Mononuclear cell (primary cell): Measurements from ENCODE around the gene MOB1B. TPM values are rescaled to one million over a fixed set of nuclear protein-coding genes. Genes with fewer than 3 reads are reported as not detected.

Experiments
- H3K27me3 ChIP-seq: 2 replicates; pipeline ENCODE4 v1.6.0; 2011; ENCODE audit warnings: low read length, control low read depth; ENCODE audit not compliant: insufficient read depth
- H3K4me1 ChIP-seq: 2 replicates; pipeline ENCODE4 v1.5.1; 2011; ENCODE audit warnings: mild to moderate bottlenecking, low read length, control low read depth; ENCODE audit not compliant: insufficient read depth
- H3K4me3 ChIP-seq: 2 replicates; pipeline ENCODE4 v1.5.1; 2011; ENCODE audit warnings: mild to moderate bottlenecking, low read length, moderate library complexity
- H3K9me3 ChIP-seq: 2 replicates; pipeline ENCODE4 v1.5.1; 2011; ENCODE audit warnings: low read depth, mild to moderate bottlenecking, control low read depth, low read length
- total RNA-seq: library from RNA; depleted of rRNA; stranded (reverse); fragments of >200 nt; gene quantifications from one replicate; pipeline ENCODE4 v1.2.3, GENCODE V29; 2012

Gene MOB1B
- 12.1 TPM for total RNA-seq

- no peaks in the 10 kb centered on the region for H3K9me3 ChIP-seq
- H3K4me1 ChIP-seq = peaks cover 21% of the 10 kb centered on the region
- no peaks in the 10 kb centered on the region for H3K27me3 ChIP-seq
- H3K4me3 ChIP-seq = peak within 1 kb of the TSS; percentile 71
Measured at GRCh38 chr4:70901984-70902576, at the start of gene MOB1B. Gene MOB1B (plus strand): TSS chr4:70902369. CDS start chr4:70902537, 168 bp downstream.

DNA sequence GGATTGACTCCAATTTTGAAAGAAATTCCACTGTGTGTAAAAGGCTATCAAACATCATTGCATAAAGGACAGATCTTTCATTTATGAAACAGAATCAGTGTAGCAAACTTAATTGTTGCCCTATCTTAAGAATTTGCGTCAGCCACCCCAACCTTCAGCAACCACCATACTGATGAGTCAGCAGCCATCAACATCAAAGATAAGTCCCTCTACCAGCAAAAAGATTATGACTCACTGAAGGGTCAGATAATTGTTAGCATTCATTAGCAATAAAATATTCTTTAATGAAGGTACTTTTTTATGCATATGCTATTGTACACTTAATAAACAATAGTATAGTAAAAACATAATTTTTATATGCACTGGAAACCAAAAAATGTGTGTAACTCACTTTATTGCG, 46.7 kb upstream of the MOB1B start:
- Histone ChIP-seq H3K4me1 (no peaks in the 10 kb centered on the region), H3K27me3 (no peaks in the 10 kb centered on the region), H3K9me3 (no peaks in the 10 kb centered on the region), H3K4me3 (no peak overlapping the region)

DNA sequence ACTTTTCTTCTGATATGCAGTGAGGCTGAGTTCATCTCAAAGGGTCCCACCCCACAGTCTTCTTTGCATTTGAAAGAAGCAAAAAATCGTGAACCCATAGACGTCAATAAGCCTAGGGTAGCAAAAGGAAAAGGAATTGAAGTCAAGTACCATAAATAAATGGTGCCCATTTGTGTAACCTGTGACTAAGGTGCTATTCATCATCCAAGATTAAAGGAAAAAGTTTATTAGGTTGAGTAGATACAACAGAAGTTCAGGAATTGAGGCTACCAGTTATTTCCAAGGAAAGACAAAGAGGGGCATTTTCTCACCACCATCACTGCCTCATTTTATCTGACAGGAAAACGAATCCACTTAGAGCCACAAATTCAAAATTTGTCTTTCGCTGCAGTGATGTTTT, 43.7 kb upstream of the MOB1B start:
- H3K27me3 ChIP-seq = no peaks in the 10 kb centered on the region
- H3K4me1 ChIP-seq = no peaks in the 10 kb centered on the region
- no peaks in the 10 kb centered on the region for H3K9me3 ChIP-seq
- H3K4me3 ChIP-seq = no peak overlapping the region

GRCh38 chr4:70859066-70859465, 43.1 kb upstream of the MOB1B start:
- no peak overlapping the region for H3K4me3 ChIP-seq
- no peaks in the 10 kb centered on the region for H3K4me1 ChIP-seq
- no peaks in the 10 kb centered on the region for H3K27me3 ChIP-seq
- no peaks in the 10 kb centered on the region for H3K9me3 ChIP-seq

DNA sequence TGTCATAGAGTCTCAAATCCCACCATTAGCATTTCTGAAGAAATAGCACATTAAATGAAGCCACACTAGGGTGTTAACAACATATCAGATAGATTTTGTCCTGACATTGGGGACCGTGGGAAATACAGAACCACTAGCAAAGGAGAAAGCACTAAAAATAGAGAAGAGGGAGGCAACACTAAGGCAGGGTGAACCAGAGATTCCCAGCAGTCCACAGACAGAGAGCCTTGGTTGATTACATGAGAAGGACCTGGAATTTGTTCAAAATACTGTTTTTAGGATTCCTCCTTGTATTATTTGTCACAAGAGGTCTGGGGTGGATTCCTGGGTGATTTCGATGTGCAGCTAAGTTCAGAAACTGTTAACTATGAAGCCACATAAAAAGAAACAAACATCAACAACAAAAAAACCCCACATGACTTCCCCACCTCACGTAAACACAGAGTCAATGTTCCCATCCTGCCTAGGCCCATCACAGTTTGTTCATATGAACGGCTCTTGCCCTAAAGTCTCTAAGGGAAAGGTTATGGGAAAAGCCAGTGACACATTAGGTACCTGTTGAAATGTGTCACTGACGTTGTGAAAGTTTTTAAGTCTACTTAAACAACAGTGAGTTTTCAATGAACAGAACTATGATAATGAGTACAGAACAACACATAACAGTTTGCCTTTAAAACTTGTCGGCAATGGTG, 38.9 kb upstream of the MOB1B start:
- Histone ChIP-seq H3K27me3 (no peaks in the 10 kb centered on the region), H3K4me1 (no peaks in the 10 kb centered on the region), H3K9me3 (no peaks in the 10 kb centered on the region), H3K4me3 (no peak overlapping the region)

- no peaks in the 10 kb centered on the region for H3K9me3 ChIP-seq
- no peaks in the 10 kb centered on the region for H3K4me1 ChIP-seq
- no peaks in the 10 kb centered on the region for H3K27me3 ChIP-seq
- H3K4me3 ChIP-seq = no peak overlapping the region
Measured at GRCh38 chr4:70868778-70869177, 33.4 kb upstream of the MOB1B start.

- Histone ChIP-seq H3K9me3 (no peaks in the 10 kb centered on the region), H3K4me3 (no peak overlapping the region), H3K4me1 (peaks cover 10% of the 10 kb centered on the region), H3K27me3 (no peaks in the 10 kb centered on the region)
Measured at GRCh38 chr4:70873216-70873615, 29.0 kb upstream of the MOB1B start.

DNA sequence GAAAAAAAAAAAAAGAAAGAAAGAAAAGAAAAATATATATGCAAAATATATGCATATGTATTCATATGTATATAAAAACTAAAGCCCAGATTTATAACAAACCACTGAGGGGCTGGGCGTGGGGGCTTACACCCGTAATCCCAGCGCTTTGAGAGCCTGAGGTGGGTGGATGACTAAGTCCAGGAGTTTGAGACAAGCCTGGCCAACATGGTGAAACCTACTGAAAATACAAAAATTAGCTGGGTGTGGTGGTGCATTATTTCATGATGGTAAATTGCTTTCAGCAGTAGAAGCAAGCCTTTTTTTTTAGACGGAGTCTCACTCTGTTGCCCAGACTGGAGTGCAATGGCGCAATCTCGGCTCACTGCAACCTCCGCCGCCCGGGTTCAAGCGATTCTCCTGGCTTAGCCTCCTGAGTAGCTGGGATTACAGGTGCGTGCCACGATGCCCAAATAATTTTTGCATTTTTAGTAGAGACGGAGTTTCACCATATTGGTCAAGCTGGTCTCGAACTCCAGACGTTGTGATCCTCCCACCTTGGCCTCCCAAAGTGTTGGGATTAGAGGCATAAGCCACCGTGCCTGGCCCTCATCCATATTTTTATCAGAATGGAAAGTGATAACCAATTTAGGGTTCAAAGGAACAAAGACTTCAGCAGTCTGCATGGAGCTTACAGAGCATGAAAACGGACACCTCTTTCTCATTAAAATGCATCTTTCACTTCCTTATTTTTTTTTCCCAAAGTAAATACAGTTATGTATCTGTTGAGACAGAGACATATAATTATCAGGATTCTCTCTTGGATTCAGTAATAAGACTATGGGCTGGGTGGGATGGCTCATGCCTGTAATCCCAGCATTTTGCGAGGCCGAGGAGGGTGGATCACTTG, 27.7 kb upstream of the MOB1B start:
- no peaks in the 10 kb centered on the region for H3K27me3 ChIP-seq
- peaks cover 10% of the 10 kb centered on the region for H3K4me1 ChIP-seq
- H3K4me3 ChIP-seq = no peak overlapping the region
- H3K9me3 ChIP-seq = no peaks in the 10 kb centered on the region

GRCh38 chr4:70877556-70877955, 24.6 kb upstream of the MOB1B start:
- Histone ChIP-seq H3K27me3 (no peaks in the 10 kb centered on the region), H3K4me1 (peaks cover 10% of the 10 kb centered on the region), H3K4me3 (no peak overlapping the region), H3K9me3 (no peaks in the 10 kb centered on the region)

- no peaks in the 10 kb centered on the region for H3K9me3 ChIP-seq
- no peak overlapping the region for H3K4me3 ChIP-seq
- no peaks in the 10 kb centered on the region for H3K27me3 ChIP-seq
- H3K4me1 ChIP-seq = no peaks in the 10 kb centered on the region
Measured at GRCh38 chr4:70880739-70881138, 21.4 kb upstream of the MOB1B start.

GRCh38 chr4:70885174-70885573, 17.0 kb upstream of the MOB1B start:
- no peaks in the 10 kb centered on the region for H3K27me3 ChIP-seq
- no peak overlapping the region for H3K4me3 ChIP-seq
- no peaks in the 10 kb centered on the region for H3K9me3 ChIP-seq
- H3K4me1 ChIP-seq = no peaks in the 10 kb centered on the region

DNA sequence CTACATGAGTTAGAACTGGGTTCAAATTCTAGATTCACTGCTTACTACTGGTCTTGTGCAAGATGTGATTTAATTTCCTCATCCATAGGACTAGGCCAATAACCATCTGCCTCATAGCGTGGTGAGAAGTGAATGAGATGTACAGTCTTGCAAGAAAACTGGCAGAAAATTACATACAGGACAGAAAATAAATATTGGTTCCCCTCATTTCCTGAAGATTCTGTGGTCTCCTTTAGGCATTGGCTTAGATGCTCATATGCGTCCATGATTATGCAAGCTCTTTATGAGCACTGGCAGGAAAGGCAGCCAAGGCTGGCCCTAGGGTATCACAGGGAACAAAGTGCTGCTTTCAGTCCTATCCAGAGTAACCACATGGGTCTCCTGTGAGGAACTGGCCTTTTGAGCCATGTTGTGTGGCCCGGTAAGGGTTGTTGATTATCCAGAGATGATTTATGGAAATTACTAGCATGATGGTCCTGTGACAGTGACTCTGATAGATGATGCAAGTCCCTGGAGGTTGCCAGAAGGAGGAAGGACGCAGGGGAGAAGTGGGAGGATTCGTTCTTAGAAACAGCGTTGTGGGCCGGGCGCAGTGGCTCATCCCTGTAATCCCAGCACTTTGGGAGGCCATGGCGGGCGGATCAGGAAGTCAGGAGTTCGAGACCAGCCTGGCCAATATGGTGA, 9.9 kb upstream of the MOB1B start:
- no peaks in the 10 kb centered on the region for H3K9me3 ChIP-seq
- H3K4me3 ChIP-seq = no peak overlapping the region
- H3K4me1 ChIP-seq = peaks cover 20% of the 10 kb centered on the region
- no peaks in the 10 kb centered on the region for H3K27me3 ChIP-seq

- H3K27me3 ChIP-seq = no peaks in the 10 kb centered on the region
- no peaks in the 10 kb centered on the region for H3K9me3 ChIP-seq
- H3K4me3 ChIP-seq = no peak overlapping the region
- peaks cover 20% of the 10 kb centered on the region for H3K4me1 ChIP-seq
Measured at GRCh38 chr4:70893790-70894189, 8.4 kb upstream of the MOB1B start.

GRCh38 chr4:70895405-70895804, 6.8 kb upstream of the MOB1B start:
- Histone ChIP-seq H3K4me1 (peaks cover 20% of the 10 kb centered on the region), H3K9me3 (no peaks in the 10 kb centered on the region), H3K4me3 (no peak overlapping the region), H3K27me3 (no peaks in the 10 kb centered on the region)
